Osteoblast (primary cell): ENCODE measurements around the gene LMO7. TPM values are rescaled to one million over a fixed set of nuclear protein-coding genes. Genes with fewer than 3 reads are reported as not detected.

Experiments
- DNase-seq: peaks from one replicate; pipeline ENCODE4 v3.0.0; 2011; ENCODE audit warnings: low spot score, mixed read lengths; ENCODE audit not compliant: insufficient read length; ENCODE audit errors: missing footprints
- H2AFZ ChIP-seq: 2 replicates; pipeline ENCODE4 v1.6.0; 2011; ENCODE audit warnings: mild to moderate bottlenecking, low read length
- H3K27ac ChIP-seq: 2 replicates; pipeline ENCODE4 v1.5.1; 2011; ENCODE audit warnings: mild to moderate bottlenecking, low read depth, low read length, moderate library complexity
- H3K27me3 ChIP-seq: 2 replicates; pipeline ENCODE4 v1.6.0; 2012; ENCODE audit warnings: mild to moderate bottlenecking, control low read depth, inconsistent platforms, low read length, moderate library complexity; ENCODE audit not compliant: insufficient read depth
- H3K36me3 ChIP-seq: 2 replicates; pipeline ENCODE4 v1.5.1; 2011; ENCODE audit warnings: mild to moderate bottlenecking, low read length, control low read depth, moderate library complexity; ENCODE audit not compliant: insufficient read depth
- H3K4me1 ChIP-seq: 2 replicates; pipeline ENCODE4 v1.5.1; 2011; ENCODE audit warnings: mild to moderate bottlenecking, low read length, control low read depth, moderate library complexity; ENCODE audit not compliant: insufficient read depth
- H3K4me2 ChIP-seq: 2 replicates; pipeline ENCODE4 v1.6.0; 2011; ENCODE audit warnings: mild to moderate bottlenecking, low read length; ENCODE audit not compliant: insufficient read depth
- H3K4me3 ChIP-seq: fragments of 200-600 bp; sonication (generic); 3 replicates; pipeline ENCODE4 v1.5.1; 2012; ENCODE audit warnings: mild to moderate bottlenecking, low read length, inconsistent platforms; ENCODE audit not compliant: insufficient read depth
- H3K79me2 ChIP-seq: 2 replicates; pipeline ENCODE4 v1.6.0; 2012; ENCODE audit warnings: mild to moderate bottlenecking, low read length, control low read depth, inconsistent platforms; ENCODE audit not compliant: insufficient read depth
- H3K9me3 ChIP-seq: 2 replicates; pipeline ENCODE4 v1.5.1; 2011; ENCODE audit warnings: low read depth, low read length, control low read depth
- H4K20me1 ChIP-seq: 2 replicates; pipeline ENCODE4 v1.6.0; 2012; ENCODE audit warnings: mild to moderate bottlenecking, low read length, control low read depth; ENCODE audit not compliant: insufficient read depth
- CTCF ChIP-seq: IDR thresholded peaks from 2 replicates; pipeline ENCODE4 v1.5.1; 2011; ENCODE audit warnings: mild to moderate bottlenecking, low read depth, low read length, moderate library complexity; ENCODE audit errors: extremely low read depth
- total RNA-seq: library from RNA; depleted of rRNA; stranded (reverse); fragments of >200 nt; gene quantifications from 2 replicates; pipeline ENCODE4 v1.2.3, GENCODE V29; 2012

LMO7 gene
- total RNA-seq, 1 donor: 536 TPM

- Histone ChIP-seq H3K9me3 (no peaks in the 10 kb centered on the region), H3K27me3 (no peaks in the 10 kb centered on the region), H3K36me3 (peaks cover 26% of the 10 kb centered on the region), H2AFZ (no peak overlapping the region), H3K4me2 (peak overlapping the region; percentile 65), H4K20me1 (peaks cover 69% of the 10 kb centered on the region), H3K27ac (peak overlapping the region; percentile 95), H3K4me1 (peaks cover 56% of the 10 kb centered on the region), H3K79me2 (peaks cover 85% of the 10 kb centered on the region), H3K4me3 (no peak overlapping the region)
- no peak for TF ChIP-seq CTCF
- DNase-seq: peak; percentile 73
These were observed 69.3 kb downstream of the LMO7 start for GRCh38 chr13:75705395-75705794.

DNA sequence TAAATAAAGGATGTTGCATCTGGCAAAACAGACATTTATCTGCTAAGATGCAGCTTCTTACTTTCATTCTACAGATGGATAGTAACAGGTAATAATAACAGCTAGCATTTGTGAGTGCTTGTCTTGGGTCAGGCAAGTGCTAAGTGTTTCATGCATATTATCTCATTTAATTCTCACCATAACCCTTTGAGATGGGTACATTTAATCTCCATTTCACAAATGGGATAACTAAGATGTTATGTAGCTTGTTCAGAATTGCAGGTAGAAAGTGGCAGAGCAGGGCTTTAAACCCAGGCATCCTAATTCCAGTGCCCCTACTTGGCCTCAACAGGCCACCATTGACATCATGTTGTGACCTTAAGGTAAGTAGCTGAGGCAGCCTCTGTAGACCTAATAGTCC is 69.8 kb downstream of the LMO7 start:
- Histone ChIP-seq H3K36me3 (peaks cover 20% of the 10 kb centered on the region), H4K20me1 (peaks cover 64% of the 10 kb centered on the region), H3K27ac (peak overlapping the region; percentile 95), H3K9me3 (no peaks in the 10 kb centered on the region), H2AFZ (no peak overlapping the region), H3K4me3 (no peak overlapping the region), H3K4me2 (peak overlapping the region; percentile 23), H3K4me1 (peaks cover 51% of the 10 kb centered on the region), H3K27me3 (no peaks in the 10 kb centered on the region), H3K79me2 (peaks cover 80% of the 10 kb centered on the region)
- DNase-seq: no peak
- TF ChIP-seq CTCF: no peak

DNA sequence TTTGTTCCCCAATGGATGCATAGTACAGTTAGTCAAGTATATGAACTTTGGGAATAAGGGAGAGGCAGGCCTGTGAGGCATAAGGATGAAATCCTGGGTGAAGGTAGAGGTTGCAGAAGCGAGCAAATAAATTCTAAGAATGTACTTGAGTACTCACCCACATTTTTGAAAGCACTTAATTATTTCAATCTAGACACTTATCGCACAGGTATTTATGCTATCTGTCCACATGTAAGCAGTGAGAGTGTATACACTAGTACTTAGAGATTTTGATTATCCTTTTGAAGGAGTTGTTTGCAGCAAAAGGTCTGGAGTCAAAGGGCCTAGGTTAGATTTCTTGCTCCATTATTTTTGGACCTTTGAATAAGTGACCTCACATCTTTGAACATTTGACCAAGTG is 77.7 kb downstream of the LMO7 start:
- H2AFZ ChIP-seq: no peak overlapping the region
- H3K36me3 ChIP-seq: peaks cover 41% of the 10 kb centered on the region
- no peaks in the 10 kb centered on the region for H3K9me3 ChIP-seq
- peaks cover 60% of the 10 kb centered on the region for H4K20me1 ChIP-seq
- H3K4me2 ChIP-seq: no peak overlapping the region
- H3K4me1 ChIP-seq: peaks cover 48% of the 10 kb centered on the region
- H3K27me3 ChIP-seq: no peaks in the 10 kb centered on the region
- H3K4me3 ChIP-seq: no peak overlapping the region
- peak overlapping the region; percentile 43 for H3K27ac ChIP-seq
- H3K79me2 ChIP-seq: peaks cover 71% of the 10 kb centered on the region
- TF ChIP-seq CTCF: no peak
- DNase-seq: no peak

- peaks cover 74% of the 10 kb centered on the region for H4K20me1 ChIP-seq
These were observed 79.7 kb downstream of the LMO7 start for GRCh38 chr13:75715601-75716523.

More at GRCh38 chr13:75715601-75716523, 79.7 kb downstream of the LMO7 start:
- Histone ChIP-seq H3K9me3 (no peaks in the 10 kb centered on the region), H2AFZ (no peak overlapping the region), H3K79me2 (peaks cover 84% of the 10 kb centered on the region), H3K4me2 (peak overlapping the region; percentile 2), H3K27ac (peak overlapping the region; percentile 82), H3K4me3 (no peak overlapping the region), H3K4me1 (peaks cover 48% of the 10 kb centered on the region), H3K36me3 (peaks cover 59% of the 10 kb centered on the region), H3K27me3 (no peaks in the 10 kb centered on the region)
- DNase-seq: no peak
- no peak for TF ChIP-seq CTCF
